NCI-H2081 (cell line): ENCODE results near the gene PPP1R37.

Experiments
- DNase-seq, 2 experiments: peaks; one replicate each; lab custom pipeline; 2025; lab: John Stamatoyannopoulos, UW

Gene PPP1R37

GRCh38 chr19:45169602-45170001 is 76.6 kb downstream of the PPP1R37 start:
- no peak for DNase-seq

- no peak for DNase-seq
These were observed 77.4 kb downstream of the PPP1R37 start for GRCh38 chr19:45170146-45171106.

- DNase-seq = no peak
These were observed 78.2 kb downstream of the PPP1R37 start for GRCh38 chr19:45171211-45171623.

- peak in 1 of 2 experiments; percentile 34 for DNase-seq
These were observed 79.2 kb downstream of the PPP1R37 start for GRCh38 chr19:45172173-45172572.

- DNase-seq = no peak
These were observed 79.7 kb downstream of the PPP1R37 start for GRCh38 chr19:45172611-45173208.

GRCh38 chr19:45173816-45174215 is 80.8 kb downstream of the PPP1R37 start:
- no peak for DNase-seq

GRCh38 chr19:45175515-45176345 is 82.8 kb downstream of the PPP1R37 start:
- DNase-seq = no peak

GRCh38 chr19:45177817-45178261 is 84.9 kb downstream of the PPP1R37 start, which contains the start of gene TRAPPC6A:
TSS of gene TRAPPC6A (minus strand) at chr19:45178237. CDS start at chr19:45178218, 19 bp downstream.
- DNase-seq = no peak

GRCh38 chr19:45178262-45179071 is 85.5 kb downstream of the PPP1R37 start, which contains the start of gene BLOC1S3:
TSS of gene BLOC1S3 (plus strand) at chr19:45178784. CDS start at chr19:45179297, 513 bp downstream.
- peak; percentile 100 for DNase-seq

- no peak for DNase-seq
These were observed 86.3 kb downstream of the PPP1R37 start for GRCh38 chr19:45179072-45179891.

- DNase-seq = no peak
These were observed 87.0 kb downstream of the PPP1R37 start for GRCh38 chr19:45179892-45180370.

- DNase-seq = no peak
These were observed 88.0 kb downstream of the PPP1R37 start for GRCh38 chr19:45180936-45181335.

- DNase-seq = no peak
These were observed 89.8 kb downstream of the PPP1R37 start for GRCh38 chr19:45182758-45183157.

- no peak for DNase-seq
These were observed 91.1 kb downstream of the PPP1R37 start for GRCh38 chr19:45184115-45184514.

- DNase-seq = peak in 1 of 2 experiments; percentile 62
These were observed 93.7 kb downstream of the PPP1R37 start for GRCh38 chr19:45186509-45187334.

GRCh38 chr19:45187421-45188100 is 94.6 kb downstream of the PPP1R37 start:
- DNase-seq = peak; percentile 51 to 60

GRCh38 chr19:45189971-45190370 is 97.0 kb downstream of the PPP1R37 start:
- no peak for DNase-seq

GRCh38 chr19:45191375-45191774 is 98.4 kb downstream of the PPP1R37 start:
- DNase-seq = no peak
